Tibial nerve (tissue), 4 donors: ENCODE measurements around the gene COPS9.

Experiments
- EP300 ChIP-seq, 2 donors: sonication (generic); formaldehyde crosslinking; IDR thresholded peaks; one replicate each; pipeline ENCODE4 v1.6.1; 2017; ENCODE audit warnings: antibody characterized with exemption in 2 of 2, mild to moderate bottlenecking in 1 of 2
- POLR2A ChIP-seq, 2 donors: fragments of 450-650 bp; IDR thresholded peaks; one replicate each; pipeline ENCODE4 v1.6.1; 2017; ENCODE audit warnings: antibody characterized with exemption in 2 of 2, mild to moderate bottlenecking in 2 of 2, moderate library complexity in 2 of 2
- TF ChIP-seq, protein P1 (sequence below), 5 experiments: fragments of 200-600 bp in 3 of 5; fragments of 450-650 bp in 2 of 5; sonication (generic) in 3 of 5; IDR thresholded peaks; one replicate each; pipeline ENCODE4 v1.5.1; 2016 to 2019; ENCODE audit warnings: antibody characterized with exemption in 5 of 5, mild to moderate bottlenecking in 3 of 5, moderate library complexity in 2 of 5

GRCh38 chr2:240168546-240169361 is 32.6 kb upstream of the COPS9 start:
- TF ChIP-seq, protein P1, sequence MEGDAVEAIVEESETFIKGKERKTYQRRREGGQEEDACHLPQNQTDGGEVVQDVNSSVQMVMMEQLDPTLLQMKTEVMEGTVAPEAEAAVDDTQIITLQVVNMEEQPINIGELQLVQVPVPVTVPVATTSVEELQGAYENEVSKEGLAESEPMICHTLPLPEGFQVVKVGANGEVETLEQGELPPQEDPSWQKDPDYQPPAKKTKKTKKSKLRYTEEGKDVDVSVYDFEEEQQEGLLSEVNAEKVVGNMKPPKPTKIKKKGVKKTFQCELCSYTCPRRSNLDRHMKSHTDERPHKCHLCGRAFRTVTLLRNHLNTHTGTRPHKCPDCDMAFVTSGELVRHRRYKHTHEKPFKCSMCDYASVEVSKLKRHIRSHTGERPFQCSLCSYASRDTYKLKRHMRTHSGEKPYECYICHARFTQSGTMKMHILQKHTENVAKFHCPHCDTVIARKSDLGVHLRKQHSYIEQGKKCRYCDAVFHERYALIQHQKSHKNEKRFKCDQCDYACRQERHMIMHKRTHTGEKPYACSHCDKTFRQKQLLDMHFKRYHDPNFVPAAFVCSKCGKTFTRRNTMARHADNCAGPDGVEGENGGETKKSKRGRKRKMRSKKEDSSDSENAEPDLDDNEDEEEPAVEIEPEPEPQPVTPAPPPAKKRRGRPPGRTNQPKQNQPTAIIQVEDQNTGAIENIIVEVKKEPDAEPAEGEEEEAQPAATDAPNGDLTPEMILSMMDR (IDR thresholded peaks at IDR 0.05): no peak
- TF ChIP-seq POLR2A (IDR thresholded peaks at IDR 0.05) (no peak), EP300 (IDR thresholded peaks at IDR 0.05) (no peak)
